Measurements from ENCODE around the gene BRCA1. TPM values are rescaled to one million over a fixed set of nuclear protein-coding genes. Genes with fewer than 3 reads are reported as not detected.

The BRCA1 gene
- total RNA-seq, 1 experiment from 2014 or later, result 50.8 TPM

GRCh38 chr17:43027091-43028032 lies 97.8 kb downstream of the BRCA1 start:
- Mint-ChIP-seq H3K27ac (ENCODE audit: unreplicated experiment) (no peak overlapping the region), H3K4me3 (ENCODE audit: unreplicated experiment) (no peak overlapping the region)
- intact Hi-C loops (cut with micrococcal nuclease; ENCODE audit: unreplicated experiment), result no loop called here

GRCh38 chr17:43026595-43026994 lies 98.6 kb downstream of the BRCA1 start:
- POLR2A ChIA-PET, result no interaction called here

More at GRCh38 chr17:43027091-43028032, 97.8 kb downstream of the BRCA1 start:
- no peaks in the 10 kb centered on the region for H3K36me3 ChIP-seq (ENCODE audit: control insufficient read depth, insufficient read depth, low read length)
- Mint-ChIP-seq H3K4me1 (ENCODE audit: low read depth, unreplicated experiment) (no peaks in the 10 kb centered on the region), H3K9me3 (ENCODE audit: unreplicated experiment) (no peaks in the 10 kb centered on the region), H3K36me3 (ENCODE audit: insufficient read depth, unreplicated experiment) (peaks cover under 1% of the 10 kb centered on the region), H3K27me3 (ENCODE audit: insufficient read depth, unreplicated experiment) (no peaks in the 10 kb centered on the region)
- no peak overlapping the region for H3K4me3 ChIP-seq (ENCODE audit: low read depth, low read length)
- H3K27me3 ChIP-seq (replicated peaks; ENCODE audit: control insufficient read depth, insufficient read depth, low read length), result no peaks in the 10 kb centered on the region
- peaks cover 14% of the 10 kb centered on the region; the same call in 1 of the 2 replicates for H3K4me1 ChIP-seq
- no peaks in the 10 kb centered on the region for H3K9me3 ChIP-seq
- CTCF ChIA-PET, result interaction anchor here (1.6 kb wide), 1 partner anchor 29 kb away, joined by 4 read pairs; the partner anchor contains the start of gene RPL27
- DNase-seq, result no peak
- TF ChIP-seq CTCF (IDR thresholded peaks at IDR 0.05; ENCODE audit: insufficient read depth in 1 of 2, low read depth in 1 of 2, low read length in 1 of 2, severe bottlenecking in 1 of 2, unreplicated experiment in 1 of 2), result no peak
- POLR2A ChIA-PET, result interaction anchor here (0.6 kb wide), 1 partner anchor 333 kb away, joined by 6 read pairs; no protein-coding TSS in a partner anchor
- no TSS peak for BruUV-seq (replicated peaks)

More at GRCh38 chr17:43026595-43026994, 98.6 kb downstream of the BRCA1 start:
- H3K4me1 Mint-ChIP-seq (ENCODE audit: low read depth, unreplicated experiment), result no peaks in the 10 kb centered on the region
- no TSS peak for BruUV-seq (replicated peaks)
- H3K4me3 Mint-ChIP-seq (ENCODE audit: unreplicated experiment), result no peak overlapping the region
- H3K9me3 Mint-ChIP-seq (ENCODE audit: unreplicated experiment), result no peaks in the 10 kb centered on the region
- no peak for DNase-seq
- no peaks in the 10 kb centered on the region for H3K36me3 ChIP-seq (ENCODE audit: control insufficient read depth, insufficient read depth, low read length)
- H3K4me1 ChIP-seq, result peaks cover 14% of the 10 kb centered on the region; the same call in 1 of the 2 replicates
- H3K27ac Mint-ChIP-seq (ENCODE audit: unreplicated experiment), result no peak overlapping the region
- CTCF ChIA-PET, result interaction anchor here (1.6 kb wide), 1 partner anchor 28 kb away, joined by 4 read pairs; the partner anchor contains the start of gene RPL27
- peaks cover 8% of the 10 kb centered on the region for H3K36me3 Mint-ChIP-seq (ENCODE audit: insufficient read depth, unreplicated experiment)
- H3K4me3 ChIP-seq (ENCODE audit: low read depth, low read length), result no peak overlapping the region
- no peaks in the 10 kb centered on the region for H3K27me3 Mint-ChIP-seq (ENCODE audit: insufficient read depth, unreplicated experiment)
- no peaks in the 10 kb centered on the region for H3K27me3 ChIP-seq (replicated peaks; ENCODE audit: control insufficient read depth, insufficient read depth, low read length)
- intact Hi-C loops (cut with micrococcal nuclease; ENCODE audit: unreplicated experiment), result no loop called here
- no peaks in the 10 kb centered on the region for H3K9me3 ChIP-seq
- TF ChIP-seq CTCF (IDR thresholded peaks at IDR 0.05; ENCODE audit: insufficient read depth in 1 of 2, low read depth in 1 of 2, low read length in 1 of 2, severe bottlenecking in 1 of 2, unreplicated experiment in 1 of 2), result no peak

Measured in Caco-2 (cell line).